Measurements from ENCODE around the gene LDB2. TPM values are rescaled to one million over a fixed set of nuclear protein-coding genes. Genes with fewer than 3 reads are reported as not detected.

Gene LDB2
- total RNA-seq, 1 donor from 2014 or later, result 33.3 TPM

GRCh38 chr4:16706251-16706650 is 192.2 kb downstream of the LDB2 start:
- no peak for DNase-seq (ENCODE audit: low spot score)
- intact Hi-C loops (cut with DNase I), result no loop called here

DNA sequence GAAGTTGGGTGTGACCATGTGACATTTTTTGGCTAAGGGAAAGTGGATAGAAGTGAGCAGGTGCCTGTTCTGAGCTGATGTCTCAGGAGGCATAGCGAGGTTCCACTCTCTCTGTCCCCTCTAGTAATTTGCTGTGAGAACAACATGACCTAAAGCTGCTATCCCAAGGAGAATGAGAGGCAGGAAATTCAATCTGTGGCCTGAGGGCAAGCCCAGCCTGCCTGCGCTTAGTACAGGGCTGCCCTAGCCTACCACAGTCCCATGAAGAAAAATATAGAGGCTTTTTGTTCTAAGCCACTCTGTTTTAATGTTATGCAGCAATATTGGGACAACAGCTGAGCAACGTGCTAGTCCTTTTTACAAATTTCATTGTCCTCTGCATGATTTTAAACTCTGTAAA is 193.1 kb downstream of the LDB2 start:
- no peak for DNase-seq (ENCODE audit: low spot score)
- intact Hi-C loops (cut with DNase I), result no loop called here

GRCh38 chr4:16704489-16704888 is 194.0 kb downstream of the LDB2 start:
- intact Hi-C loops (cut with DNase I), result no loop called here

DNA sequence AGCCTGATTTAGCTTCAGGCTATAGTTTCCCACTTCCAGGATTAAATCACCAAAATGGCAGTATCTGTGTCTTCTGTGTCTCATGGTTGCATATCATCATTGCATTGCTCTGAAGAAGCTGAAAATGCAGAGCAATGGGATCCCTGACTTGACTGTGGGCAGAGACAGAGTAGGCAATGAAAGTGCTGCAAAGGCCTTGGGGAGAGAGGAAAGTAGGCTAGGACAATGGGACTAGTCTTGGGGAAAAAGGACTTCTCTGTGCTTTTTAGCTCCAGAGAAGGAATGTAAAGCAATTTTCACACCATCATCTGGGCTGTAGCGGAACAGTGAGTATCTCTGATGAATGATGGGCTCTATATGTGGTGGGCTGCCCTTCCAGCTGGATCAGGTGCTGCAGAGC is 202.5 kb downstream of the LDB2 start:
- intact Hi-C loops (cut with DNase I), result no loop called here
- DNase-seq (ENCODE audit: low spot score), result no peak

More at GRCh38 chr4:16704489-16704888, 194.0 kb downstream of the LDB2 start:
- no peak for DNase-seq (ENCODE audit: low spot score)

- no peak for DNase-seq (ENCODE audit: low spot score)
- intact Hi-C loops (cut with DNase I), result no loop called here
Observed at GRCh38 chr4:16694884-16695276, 203.6 kb downstream of the LDB2 start.

- no peak for DNase-seq (ENCODE audit: low spot score)
- intact Hi-C loops (cut with DNase I), result no loop called here
Observed at GRCh38 chr4:16694173-16694883, 204.1 kb downstream of the LDB2 start.

DNA sequence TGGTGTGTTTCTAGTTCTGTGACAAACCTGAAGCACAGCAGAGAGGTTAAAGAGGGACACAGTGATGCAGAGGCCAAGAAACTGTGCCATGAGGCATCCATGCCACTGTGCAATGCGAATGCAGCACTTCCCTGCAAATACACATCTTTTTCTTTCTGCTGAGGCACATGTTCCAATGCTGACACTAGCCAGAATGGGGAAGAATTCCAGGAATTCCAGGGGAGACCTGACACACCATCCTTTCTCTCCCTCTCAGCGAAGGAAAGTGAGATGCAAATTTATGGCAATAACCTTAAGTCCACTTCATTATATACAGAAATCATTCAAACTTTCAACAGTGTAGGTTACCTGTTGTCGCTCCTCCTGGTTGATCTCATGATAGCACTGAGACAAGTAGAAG is 204.8 kb downstream of the LDB2 start:
- intact Hi-C loops (cut with DNase I), result no loop called here
- DNase-seq (ENCODE audit: low spot score), result no peak

- intact Hi-C loops (cut with DNase I), result no loop called here
- DNase-seq (ENCODE audit: low spot score), result no peak
Observed at GRCh38 chr4:16692961-16693506, 205.4 kb downstream of the LDB2 start.

- DNase-seq (ENCODE audit: low spot score), result no peak
- intact Hi-C loops (cut with DNase I), result no loop called here
Observed at GRCh38 chr4:16692524-16692923, 205.9 kb downstream of the LDB2 start.

DNA sequence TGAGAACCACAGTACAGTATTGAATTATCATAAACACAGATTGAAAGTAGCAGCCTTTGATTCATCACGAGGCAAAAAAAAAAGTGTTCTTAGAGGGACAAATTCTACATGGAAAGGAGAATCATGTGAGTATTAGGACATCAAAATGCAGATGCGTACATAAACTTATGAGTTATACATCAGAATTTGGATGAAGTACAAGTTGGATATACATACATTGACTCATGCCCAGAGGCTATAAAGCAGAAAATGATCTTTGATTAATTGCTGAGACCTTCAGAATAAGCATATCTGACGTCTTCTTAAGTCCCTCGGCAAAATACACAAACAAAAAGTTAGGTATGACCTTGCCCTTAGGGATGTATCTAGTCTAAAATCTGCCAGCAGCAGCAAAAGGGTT is 206.4 kb downstream of the LDB2 start:
- DNase-seq (ENCODE audit: low spot score), result no peak
- intact Hi-C loops (cut with DNase I), result no loop called here

GRCh38 chr4:16691450-16691849 is 207.0 kb downstream of the LDB2 start:
- DNase-seq (ENCODE audit: low spot score), result no peak
- intact Hi-C loops (cut with DNase I), result no loop called here

GRCh38 chr4:16687845-16688244 is 210.6 kb downstream of the LDB2 start:
- intact Hi-C loops (cut with DNase I), result no loop called here
- DNase-seq (ENCODE audit: low spot score), result no peak

- DNase-seq (ENCODE audit: low spot score), result no peak
- intact Hi-C loops (cut with DNase I), result no loop called here
Observed at GRCh38 chr4:16687011-16687410, 211.4 kb downstream of the LDB2 start.

- intact Hi-C loops (cut with DNase I), result no loop called here
- no peak for DNase-seq (ENCODE audit: low spot score)
Observed at GRCh38 chr4:16686195-16686594, 212.2 kb downstream of the LDB2 start.

DNA sequence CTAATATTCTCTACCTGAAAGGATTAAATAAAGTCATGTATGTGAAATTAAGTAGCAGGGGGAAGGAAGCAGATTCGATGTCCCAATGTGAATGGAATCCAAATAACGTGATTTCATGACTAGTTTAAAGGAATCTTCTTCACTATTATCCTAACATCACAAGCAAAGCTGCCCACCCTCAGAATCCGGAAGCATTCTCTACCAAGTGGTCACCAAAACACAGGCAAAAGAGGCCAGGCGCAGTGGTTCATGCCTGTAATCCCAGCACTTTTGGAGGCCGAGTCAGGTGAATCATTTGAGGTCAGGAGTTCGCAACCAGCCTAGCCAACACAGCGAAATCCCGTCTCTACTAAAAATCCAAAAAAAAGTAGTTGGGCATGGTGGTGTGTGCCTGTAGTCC is 212.9 kb downstream of the LDB2 start:
- intact Hi-C loops (cut with DNase I), result no loop called here
- no peak for DNase-seq (ENCODE audit: low spot score)

GRCh38 chr4:16684935-16685334 is 213.5 kb downstream of the LDB2 start:
- DNase-seq (ENCODE audit: low spot score), result no peak
- intact Hi-C loops (cut with DNase I), result no loop called here

GRCh38 chr4:16684097-16684496 is 214.3 kb downstream of the LDB2 start:
- intact Hi-C loops (cut with DNase I), result no loop called here
- DNase-seq (ENCODE audit: low spot score), result no peak

DNA sequence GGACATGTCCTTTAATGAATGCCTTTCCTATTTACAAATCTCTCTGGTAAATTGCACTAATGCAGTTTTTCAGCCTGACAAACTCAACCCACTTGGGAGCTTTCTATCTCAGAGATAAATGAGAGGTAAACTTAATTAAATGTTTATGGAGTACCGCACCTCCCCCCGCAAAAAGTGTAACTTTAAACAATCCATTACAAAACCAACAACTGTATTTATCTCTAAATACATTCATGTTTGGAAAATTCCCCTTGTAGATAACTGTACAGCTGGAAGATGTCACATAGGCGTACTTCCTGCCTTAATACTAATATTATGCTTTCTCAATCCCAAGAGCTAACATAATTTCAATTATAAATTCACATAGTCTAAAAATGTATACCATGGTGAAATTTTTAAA is 215.5 kb downstream of the LDB2 start:
- intact Hi-C loops (cut with DNase I), result no loop called here
- no peak for DNase-seq (ENCODE audit: low spot score)

DNA sequence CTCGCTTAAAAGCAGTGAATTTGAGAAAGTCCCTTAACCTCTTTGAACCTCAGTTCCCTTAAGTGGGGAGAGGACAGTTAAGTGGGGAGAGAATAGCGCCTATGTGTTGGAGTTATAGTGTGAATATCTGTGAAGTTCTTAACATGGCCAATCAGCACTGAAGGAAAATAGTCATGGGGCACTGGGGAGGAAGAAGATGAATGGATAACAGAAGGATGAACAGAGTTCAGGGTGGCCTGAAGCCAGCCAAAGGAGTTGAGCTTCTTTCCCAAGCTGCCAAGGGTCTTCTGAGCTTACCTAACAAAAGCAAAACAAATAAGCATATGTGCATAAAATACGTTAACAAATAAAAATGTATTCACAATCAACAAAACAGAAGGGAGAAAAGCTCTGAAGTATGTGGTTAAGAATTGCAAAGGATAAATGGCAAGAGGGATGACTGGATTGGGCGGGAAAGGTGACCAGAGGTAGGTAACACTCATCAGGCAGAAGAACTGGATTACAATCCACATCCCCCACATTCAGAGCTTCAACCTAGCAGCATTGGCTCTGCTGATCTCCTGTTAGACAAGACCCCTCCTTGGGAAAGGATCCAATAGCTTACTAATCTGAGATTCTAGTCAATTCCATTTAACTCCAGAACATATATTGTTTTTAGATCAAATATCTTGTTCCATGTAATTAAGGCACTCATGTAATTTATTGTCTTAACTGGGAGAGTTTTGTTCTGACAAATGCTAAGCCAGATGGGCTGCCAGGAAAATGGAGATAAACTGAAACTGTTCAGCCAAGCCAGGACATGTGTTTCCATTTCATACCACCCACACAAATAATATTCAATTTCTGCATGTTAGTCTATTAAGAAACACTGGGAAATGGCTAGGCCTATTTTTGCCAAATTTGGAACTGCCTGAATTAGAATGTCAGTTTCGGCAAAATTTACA is 221.2 kb downstream of the LDB2 start:
- no peak for DNase-seq (ENCODE audit: low spot score)
- intact Hi-C loops (cut with DNase I), result no loop called here

GRCh38 chr4:16676230-16676770 is 222.1 kb downstream of the LDB2 start:
- DNase-seq (ENCODE audit: low spot score), result no peak
- intact Hi-C loops (cut with DNase I), result no loop called here

All from cardiac septum (tissue), 1 donor.